ENCODE data around the gene FXYD3. TPM values are rescaled to one million over a fixed set of nuclear protein-coding genes. Genes with fewer than 3 reads are reported as not detected.

FXYD3 gene
- total RNA-seq, 1 donor from 2014 or later = not detected

DNA sequence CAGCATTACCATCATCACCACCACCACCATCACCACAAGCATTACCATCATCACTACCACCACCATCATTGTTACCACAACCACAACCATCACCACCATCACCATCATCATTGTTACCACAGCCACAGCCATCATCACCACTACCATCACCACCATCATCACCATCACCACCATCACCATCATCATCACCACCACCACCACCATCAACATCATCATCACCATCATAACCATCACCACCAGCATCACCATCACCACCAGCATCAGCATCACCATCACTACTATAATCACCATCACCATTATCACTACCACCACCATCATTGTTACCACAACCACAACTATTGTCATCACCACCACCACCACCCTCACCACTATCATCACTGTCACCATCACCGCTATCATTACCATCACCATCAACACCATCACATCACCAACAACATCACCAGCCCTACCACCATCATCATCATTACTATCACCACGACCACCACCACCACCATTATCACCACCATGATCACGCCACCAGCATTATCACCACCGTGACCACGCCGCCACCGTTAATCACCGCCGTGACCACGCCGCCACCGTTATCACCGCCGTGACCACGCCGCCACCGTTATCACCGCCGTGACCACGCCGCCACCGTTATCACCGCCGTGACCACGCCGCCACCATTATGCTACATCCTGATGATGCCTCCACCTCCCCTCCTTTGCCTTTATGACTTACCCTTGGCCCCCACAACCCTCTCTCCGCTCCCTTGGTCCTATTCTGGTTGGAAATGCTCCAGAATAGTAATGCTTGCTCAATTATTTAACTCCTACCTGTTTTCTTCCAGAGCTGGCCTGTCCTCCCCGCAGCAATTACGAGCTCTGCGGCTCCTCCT is 10.0 kb upstream of the FXYD3 start:
- TF ChIP-seq, protein P1, sequence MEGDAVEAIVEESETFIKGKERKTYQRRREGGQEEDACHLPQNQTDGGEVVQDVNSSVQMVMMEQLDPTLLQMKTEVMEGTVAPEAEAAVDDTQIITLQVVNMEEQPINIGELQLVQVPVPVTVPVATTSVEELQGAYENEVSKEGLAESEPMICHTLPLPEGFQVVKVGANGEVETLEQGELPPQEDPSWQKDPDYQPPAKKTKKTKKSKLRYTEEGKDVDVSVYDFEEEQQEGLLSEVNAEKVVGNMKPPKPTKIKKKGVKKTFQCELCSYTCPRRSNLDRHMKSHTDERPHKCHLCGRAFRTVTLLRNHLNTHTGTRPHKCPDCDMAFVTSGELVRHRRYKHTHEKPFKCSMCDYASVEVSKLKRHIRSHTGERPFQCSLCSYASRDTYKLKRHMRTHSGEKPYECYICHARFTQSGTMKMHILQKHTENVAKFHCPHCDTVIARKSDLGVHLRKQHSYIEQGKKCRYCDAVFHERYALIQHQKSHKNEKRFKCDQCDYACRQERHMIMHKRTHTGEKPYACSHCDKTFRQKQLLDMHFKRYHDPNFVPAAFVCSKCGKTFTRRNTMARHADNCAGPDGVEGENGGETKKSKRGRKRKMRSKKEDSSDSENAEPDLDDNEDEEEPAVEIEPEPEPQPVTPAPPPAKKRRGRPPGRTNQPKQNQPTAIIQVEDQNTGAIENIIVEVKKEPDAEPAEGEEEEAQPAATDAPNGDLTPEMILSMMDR (IDR thresholded peaks at IDR 0.05; ENCODE audit: partially characterized antibody, unreplicated experiment) = no peak
- Mint-ChIP-seq H3K36me3 (ENCODE audit: unreplicated experiment) (no peaks in the 10 kb centered on the region), H3K9me3 (ENCODE audit: unreplicated experiment) (peaks cover 3% of the 10 kb centered on the region), H3K27ac (ENCODE audit: unreplicated experiment) (no peak overlapping the region), H3K4me3 (ENCODE audit: unreplicated experiment) (no peak overlapping the region), H3K27me3 (ENCODE audit: unreplicated experiment) (no peaks in the 10 kb centered on the region), H3K4me1 (ENCODE audit: low read depth, unreplicated experiment) (peaks cover under 1% of the 10 kb centered on the region)
- DNase-seq = no peak

DNA sequence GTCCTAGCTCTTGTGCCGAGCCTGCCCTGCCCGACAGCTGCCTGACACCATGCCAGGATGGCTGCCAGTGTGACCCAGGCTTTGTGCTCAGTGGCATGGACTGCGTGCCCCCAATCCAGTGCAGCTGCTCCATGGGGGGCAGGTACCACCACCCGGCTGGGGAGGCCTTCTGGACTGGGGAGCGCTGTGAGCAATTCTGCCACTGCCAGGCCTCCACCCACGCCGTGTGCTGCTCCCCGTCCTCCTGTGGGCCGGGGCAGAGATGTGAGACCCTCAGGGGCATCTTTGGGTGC is 9.4 kb upstream of the FXYD3 start:
- no peaks in the 10 kb centered on the region for H3K36me3 Mint-ChIP-seq (ENCODE audit: unreplicated experiment)
- no peaks in the 10 kb centered on the region for H3K27me3 Mint-ChIP-seq (ENCODE audit: unreplicated experiment)
- TF ChIP-seq, protein P1 (IDR thresholded peaks at IDR 0.05; ENCODE audit: partially characterized antibody, unreplicated experiment) = no peak
- peaks cover 4% of the 10 kb centered on the region for H3K4me1 Mint-ChIP-seq (ENCODE audit: low read depth, unreplicated experiment)
- peaks cover 3% of the 10 kb centered on the region for H3K9me3 Mint-ChIP-seq (ENCODE audit: unreplicated experiment)
- no peak overlapping the region for H3K4me3 Mint-ChIP-seq (ENCODE audit: unreplicated experiment)
- H3K27ac Mint-ChIP-seq (ENCODE audit: unreplicated experiment) = no peak overlapping the region
- DNase-seq = no peak

DNA sequence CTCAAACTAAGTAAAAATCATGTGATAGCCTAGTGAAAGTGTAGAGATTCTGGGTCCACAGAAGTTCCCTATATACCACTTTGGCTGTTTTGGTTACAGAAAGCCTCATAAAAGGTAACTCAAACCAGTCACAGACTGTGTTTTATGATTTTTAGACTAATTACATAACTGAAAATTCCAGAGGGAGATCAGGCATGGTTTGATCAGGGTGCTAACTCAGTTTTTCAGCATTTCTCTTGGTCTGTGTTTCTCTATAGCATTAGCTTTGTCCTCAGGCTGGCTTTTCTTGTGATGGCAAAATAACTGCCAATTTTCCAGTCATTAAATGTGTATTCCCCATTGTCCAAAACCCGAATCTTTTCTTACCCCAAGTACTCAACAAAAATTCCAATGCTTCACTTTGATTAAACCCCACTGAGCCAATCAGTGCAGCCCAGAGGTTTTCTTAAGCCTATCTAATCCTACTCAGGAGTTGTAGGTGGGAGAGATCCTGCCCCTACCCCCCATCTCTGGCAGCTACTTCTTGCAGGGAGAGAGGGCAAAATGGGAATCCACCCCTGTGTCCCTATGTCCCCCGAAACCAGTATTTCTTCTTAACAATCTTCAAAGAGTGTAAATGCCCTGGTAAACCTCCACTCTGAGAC is 8.6 kb upstream of the FXYD3 start:
- TF ChIP-seq, protein P1 (IDR thresholded peaks at IDR 0.05; ENCODE audit: partially characterized antibody, unreplicated experiment) = no peak
- Mint-ChIP-seq H3K9me3 (ENCODE audit: unreplicated experiment) (peaks cover 3% of the 10 kb centered on the region), H3K4me1 (ENCODE audit: low read depth, unreplicated experiment) (peaks cover 4% of the 10 kb centered on the region), H3K4me3 (ENCODE audit: unreplicated experiment) (no peak overlapping the region), H3K36me3 (ENCODE audit: unreplicated experiment) (no peaks in the 10 kb centered on the region), H3K27ac (ENCODE audit: unreplicated experiment) (no peak overlapping the region), H3K27me3 (ENCODE audit: unreplicated experiment) (no peaks in the 10 kb centered on the region)
- no peak for DNase-seq

DNA sequence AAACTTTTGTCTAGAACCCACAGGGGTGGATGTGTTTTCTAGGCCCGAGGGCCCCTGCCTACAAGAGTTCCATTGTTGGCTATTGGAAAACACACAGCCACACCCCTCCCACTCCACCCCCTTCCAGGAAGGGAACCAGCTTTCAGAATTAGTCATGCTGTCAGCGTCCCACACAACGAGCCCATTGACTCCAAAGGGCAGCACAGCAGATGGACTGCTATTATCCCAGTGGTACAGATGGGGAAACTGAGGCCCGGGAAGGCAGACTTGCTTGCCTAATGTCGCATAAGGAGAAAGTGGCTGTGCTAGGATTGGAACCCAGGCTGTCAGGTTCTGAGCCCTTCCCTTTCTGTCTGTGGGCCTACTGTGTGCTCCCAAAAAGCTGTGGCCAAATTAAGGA is 8.1 kb upstream of the FXYD3 start:
- no peak overlapping the region for H3K4me3 Mint-ChIP-seq (ENCODE audit: unreplicated experiment)
- no peak for DNase-seq
- H3K27ac Mint-ChIP-seq (ENCODE audit: unreplicated experiment) = no peak overlapping the region
- no peaks in the 10 kb centered on the region for H3K36me3 Mint-ChIP-seq (ENCODE audit: unreplicated experiment)
- no peaks in the 10 kb centered on the region for H3K27me3 Mint-ChIP-seq (ENCODE audit: unreplicated experiment)
- peaks cover 3% of the 10 kb centered on the region for H3K9me3 Mint-ChIP-seq (ENCODE audit: unreplicated experiment)
- peaks cover 4% of the 10 kb centered on the region for H3K4me1 Mint-ChIP-seq (ENCODE audit: low read depth, unreplicated experiment)
- TF ChIP-seq, protein P1 (IDR thresholded peaks at IDR 0.05; ENCODE audit: partially characterized antibody, unreplicated experiment) = no peak

DNA sequence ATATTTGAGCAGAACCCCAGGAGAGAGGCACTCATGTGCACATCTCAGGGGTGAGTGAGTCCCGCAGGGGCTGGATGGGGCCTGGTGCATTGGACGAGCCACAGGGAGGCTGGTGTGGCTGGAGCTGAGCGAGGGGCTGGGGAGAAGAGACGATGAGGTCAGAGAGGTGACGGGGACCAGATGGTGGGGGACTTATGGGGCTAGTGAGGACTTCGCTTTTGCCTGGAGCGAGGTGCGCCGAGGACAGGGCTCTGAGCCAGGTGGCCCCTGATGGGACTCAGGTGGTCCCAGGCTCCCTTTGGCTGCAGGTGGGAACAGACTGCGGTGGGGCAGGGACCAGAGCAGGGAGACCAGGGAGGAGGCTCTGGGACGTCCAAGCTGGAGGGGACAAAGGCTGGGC is 6.9 kb upstream of the FXYD3 start:
- peaks cover 4% of the 10 kb centered on the region for H3K4me1 Mint-ChIP-seq (ENCODE audit: low read depth, unreplicated experiment)
- no peaks in the 10 kb centered on the region for H3K36me3 Mint-ChIP-seq (ENCODE audit: unreplicated experiment)
- H3K27ac Mint-ChIP-seq (ENCODE audit: unreplicated experiment) = no peak overlapping the region
- TF ChIP-seq, protein P1 (IDR thresholded peaks at IDR 0.05; ENCODE audit: partially characterized antibody, unreplicated experiment) = no peak
- H3K27me3 Mint-ChIP-seq (ENCODE audit: unreplicated experiment) = no peaks in the 10 kb centered on the region
- no peak overlapping the region for H3K4me3 Mint-ChIP-seq (ENCODE audit: unreplicated experiment)
- no peak for DNase-seq
- peaks cover 1% of the 10 kb centered on the region for H3K9me3 Mint-ChIP-seq (ENCODE audit: unreplicated experiment)
